Glutamatergic neuron (in vitro differentiated cells): ENCODE results near the gene LMTK3. TPM values are rescaled to one million over a fixed set of nuclear protein-coding genes. Genes with fewer than 3 reads are reported as not detected.

Experiments used
- DNase-seq: peaks from one replicate; pipeline ENCODE4 v3.0.0; 2022
- H3K27ac Mint-ChIP-seq: one replicate; pipeline ENCODE4 v1.8.0; 2020; ENCODE audit warnings: mild to moderate bottlenecking, mixed read lengths, inconsistent platforms; ENCODE audit not compliant: unreplicated experiment
- H3K27me3 Mint-ChIP-seq: one replicate; pipeline ENCODE4 v1.8.0; 2020; ENCODE audit warnings: mild to moderate bottlenecking, moderate library complexity, mixed read lengths, inconsistent platforms; ENCODE audit not compliant: unreplicated experiment
- H3K36me3 Mint-ChIP-seq: one replicate; pipeline ENCODE4 v1.8.0; 2020; ENCODE audit warnings: mild to moderate bottlenecking, mixed read lengths, inconsistent platforms; ENCODE audit not compliant: unreplicated experiment
- H3K4me1 Mint-ChIP-seq: one replicate; pipeline ENCODE4 v1.8.0; 2020; ENCODE audit warnings: mild to moderate bottlenecking, low read depth, mixed read lengths, inconsistent platforms; ENCODE audit not compliant: unreplicated experiment
- H3K4me3 Mint-ChIP-seq: one replicate; pipeline ENCODE4 v1.8.0; 2020; ENCODE audit warnings: mild to moderate bottlenecking, mixed read lengths, inconsistent platforms; ENCODE audit not compliant: unreplicated experiment
- H3K9me3 Mint-ChIP-seq: one replicate; pipeline ENCODE4 v1.8.0; 2020; ENCODE audit warnings: mild to moderate bottlenecking, moderate library complexity, mixed read lengths, inconsistent platforms; ENCODE audit not compliant: unreplicated experiment
- CTCF ChIP-seq: fragments of 200-600 bp; sonication (generic); IDR thresholded peaks from one replicate; pipeline ENCODE4 v1.5.0; 2021; ENCODE audit not compliant: partially characterized antibody, unreplicated experiment
- total RNA-seq: library from RNA; stranded (reverse); fragmentation: NEBNext Ultra II Directional; extraction: Animal tissue kit (Norgen Biotek cat#: 25700); gene quantifications from one replicate; pipeline ENCODE4 v1.2.1, GENCODE V29; 2021; ENCODE audit not compliant: unreplicated experiment

The LMTK3 gene
- total RNA-seq, 1 donor from 2014 or later = 36.3 TPM

DNA sequence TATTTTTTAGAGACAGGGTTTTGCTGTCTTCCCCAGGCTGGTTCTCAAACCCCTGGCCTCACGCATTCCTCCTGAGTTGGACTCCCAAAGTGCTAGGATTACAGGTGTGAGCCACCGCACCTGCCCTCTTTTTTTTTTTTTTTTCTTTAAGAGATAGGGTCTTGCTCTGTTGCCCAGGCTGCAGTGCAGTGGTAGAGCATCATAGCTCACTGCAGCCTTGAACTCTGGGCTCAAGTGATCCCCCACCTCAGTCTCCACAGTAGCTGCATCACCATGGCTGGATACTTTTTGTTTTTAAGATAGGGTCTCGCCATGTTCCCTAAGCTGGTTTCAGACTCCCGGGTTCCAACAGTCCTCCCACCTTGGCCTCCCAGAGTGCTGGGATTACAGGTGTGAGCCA is 54.8 kb downstream of the LMTK3 start:
- no peaks in the 10 kb centered on the region for H3K27me3 Mint-ChIP-seq
- H3K9me3 Mint-ChIP-seq = peaks cover 3% of the 10 kb centered on the region
- no peak for DNase-seq
- no peaks in the 10 kb centered on the region for H3K36me3 Mint-ChIP-seq
- no peak overlapping the region for H3K27ac Mint-ChIP-seq
- H3K4me3 Mint-ChIP-seq = no peak overlapping the region
- H3K4me1 Mint-ChIP-seq = no peaks in the 10 kb centered on the region
- TF ChIP-seq CTCF = no peak

GRCh38 chr19:48455908-48456562 is 55.6 kb downstream of the LMTK3 start:
- no peak for DNase-seq
- Mint-ChIP-seq H3K36me3 (no peaks in the 10 kb centered on the region), H3K4me3 (no peak overlapping the region), H3K27me3 (no peaks in the 10 kb centered on the region), H3K9me3 (peaks cover 2% of the 10 kb centered on the region), H3K4me1 (no peaks in the 10 kb centered on the region), H3K27ac (no peak overlapping the region)
- no peak for TF ChIP-seq CTCF

DNA sequence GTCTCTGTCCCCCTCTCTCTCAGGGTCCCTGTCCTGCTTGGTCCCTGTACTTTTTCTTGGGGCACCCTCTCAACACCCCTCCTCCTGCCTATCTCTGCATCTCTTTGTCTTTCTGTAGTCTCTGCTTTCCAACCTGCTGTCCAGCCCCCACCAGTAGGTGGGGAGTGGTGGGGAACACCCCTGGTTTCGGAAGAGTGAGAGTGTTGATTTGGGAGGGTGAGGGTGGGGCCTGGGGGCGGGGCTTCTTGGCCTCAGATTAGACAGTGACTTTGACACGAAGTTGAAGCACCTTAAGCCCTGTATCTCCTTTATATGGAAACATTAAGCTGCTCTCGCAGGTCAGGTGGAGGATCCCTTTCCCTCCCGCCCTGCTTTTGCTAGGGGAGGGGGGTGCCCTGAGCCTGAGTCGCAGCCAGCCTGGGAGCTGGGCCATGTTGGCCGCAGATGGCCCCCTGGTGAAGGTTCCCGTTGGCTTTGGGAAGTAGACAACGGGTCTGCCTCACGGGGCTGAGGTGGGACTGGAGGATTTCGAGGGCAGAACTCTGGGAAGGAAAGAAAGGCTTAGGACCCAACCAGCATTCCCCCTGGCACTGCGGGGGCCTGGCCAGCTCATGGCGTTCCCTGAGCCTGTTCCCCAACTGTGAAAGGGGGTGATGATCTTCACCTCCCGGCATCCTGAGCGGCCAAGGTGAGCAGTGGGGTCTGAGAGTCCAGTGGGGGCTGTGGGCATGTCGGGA is 56.3 kb downstream of the LMTK3 start, which contains the start of gene KCNJ14:
TSS of gene KCNJ14 (plus strand) at position 404 of the 737 bp plus-strand sequence. CDS start 6,151 bp downstream, outside the sequence.
- Mint-ChIP-seq H3K9me3 (no peaks in the 10 kb centered on the region), H3K27me3 (no peaks in the 10 kb centered on the region), H3K4me1 (no peaks in the 10 kb centered on the region), H3K27ac (no peak within 1 kb of the TSS), H3K36me3 (no peaks in the 10 kb centered on the region), H3K4me3 (no peak within 1 kb of the TSS)
- DNase-seq = no peak
- TF ChIP-seq CTCF = no peak

GRCh38 chr19:48454150-48454730 is 57.4 kb downstream of the LMTK3 start:
- TF ChIP-seq CTCF = no peak
- no peak for DNase-seq
- no peaks in the 10 kb centered on the region for H3K27me3 Mint-ChIP-seq
- H3K27ac Mint-ChIP-seq = no peak overlapping the region
- no peaks in the 10 kb centered on the region for H3K36me3 Mint-ChIP-seq
- no peak overlapping the region for H3K4me3 Mint-ChIP-seq
- no peaks in the 10 kb centered on the region for H3K9me3 Mint-ChIP-seq
- no peaks in the 10 kb centered on the region for H3K4me1 Mint-ChIP-seq
